ENCODE data around the gene RPUSD1.

DNA sequence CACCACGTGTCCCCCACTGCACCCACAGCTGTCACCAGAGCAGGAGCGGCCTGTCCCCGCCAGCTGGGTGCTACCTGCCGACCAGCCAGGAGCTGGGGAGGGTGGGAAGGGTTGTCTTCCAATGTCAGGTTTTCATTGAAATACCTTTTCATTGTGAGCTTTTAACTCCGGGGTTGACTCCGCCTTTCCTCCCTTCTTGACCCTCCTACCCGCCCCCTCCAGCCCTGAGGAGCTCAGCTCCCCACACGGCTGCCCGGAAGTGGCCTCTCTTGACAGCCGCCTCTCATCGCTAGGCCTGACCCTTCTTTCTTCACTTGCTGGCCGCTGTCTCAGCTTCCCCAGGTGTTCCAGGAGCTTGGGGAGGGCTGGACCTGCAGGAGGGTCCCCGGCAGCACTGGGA lies 33.6 kb upstream of the RPUSD1 start:
- TF ChIP-seq, protein P1, sequence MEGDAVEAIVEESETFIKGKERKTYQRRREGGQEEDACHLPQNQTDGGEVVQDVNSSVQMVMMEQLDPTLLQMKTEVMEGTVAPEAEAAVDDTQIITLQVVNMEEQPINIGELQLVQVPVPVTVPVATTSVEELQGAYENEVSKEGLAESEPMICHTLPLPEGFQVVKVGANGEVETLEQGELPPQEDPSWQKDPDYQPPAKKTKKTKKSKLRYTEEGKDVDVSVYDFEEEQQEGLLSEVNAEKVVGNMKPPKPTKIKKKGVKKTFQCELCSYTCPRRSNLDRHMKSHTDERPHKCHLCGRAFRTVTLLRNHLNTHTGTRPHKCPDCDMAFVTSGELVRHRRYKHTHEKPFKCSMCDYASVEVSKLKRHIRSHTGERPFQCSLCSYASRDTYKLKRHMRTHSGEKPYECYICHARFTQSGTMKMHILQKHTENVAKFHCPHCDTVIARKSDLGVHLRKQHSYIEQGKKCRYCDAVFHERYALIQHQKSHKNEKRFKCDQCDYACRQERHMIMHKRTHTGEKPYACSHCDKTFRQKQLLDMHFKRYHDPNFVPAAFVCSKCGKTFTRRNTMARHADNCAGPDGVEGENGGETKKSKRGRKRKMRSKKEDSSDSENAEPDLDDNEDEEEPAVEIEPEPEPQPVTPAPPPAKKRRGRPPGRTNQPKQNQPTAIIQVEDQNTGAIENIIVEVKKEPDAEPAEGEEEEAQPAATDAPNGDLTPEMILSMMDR (IDR thresholded peaks at IDR 0.05): no peak
- TF ChIP-seq EZH2 (IDR thresholded peaks at IDR 0.05; ENCODE audit: borderline replicate concordance, insufficient read depth, low read depth, low read length, poor library complexity, severe bottlenecking): no peak
